Activated T-cell treated with anti-CD3 and anti-CD28 coated beads, Interleukin-2, amount 50 U/mL, for 24 hours (primary cell): ENCODE measurements around the gene CDON.
A peak's percentile ranks its signal among the peaks of the same experiment; 100 is the strongest.
"Not testable (repeated sequence)": the region's sequence is repeated elsewhere in the genome, so short reads cannot be mapped to it uniquely, and the experiment has no call there.

Source experiments
- DNase-seq: peaks from one replicate; pipeline ENCODE4 v3.0.0-alpha.2; 2020
- H3K27ac Mint-ChIP-seq: 2 replicates; pipeline ENCODE4 v1.8.0; 2020; ENCODE audit warnings: mild to moderate bottlenecking, mixed read lengths
- H3K27me3 Mint-ChIP-seq: 2 replicates; pipeline ENCODE4 v1.8.0; 2020; ENCODE audit warnings: mixed read lengths
- H3K36me3 Mint-ChIP-seq: 2 replicates; pipeline ENCODE4 v1.8.0; 2020; ENCODE audit warnings: low read depth, mixed read lengths
- H3K4me1 Mint-ChIP-seq: 2 replicates; pipeline ENCODE4 v1.8.0; 2020; ENCODE audit warnings: low read depth, mixed read lengths
- H3K4me3 Mint-ChIP-seq: 2 replicates; pipeline ENCODE4 v1.8.0; 2020; ENCODE audit warnings: mild to moderate bottlenecking, moderate library complexity, mixed read lengths
- H3K9me3 Mint-ChIP-seq: 2 replicates; pipeline ENCODE4 v1.8.0; 2020; ENCODE audit warnings: mixed read lengths

Gene CDON

GRCh38 chr11:126007238-126007637 lies 55.4 kb downstream of the CDON start:
- Mint-ChIP-seq H3K36me3 (peaks cover 2% of the 10 kb centered on the region), H3K9me3 (no peaks in the 10 kb centered on the region), H3K27ac (no peak overlapping the region), H3K4me1 (peaks cover 5% of the 10 kb centered on the region), H3K4me3 (no peak overlapping the region), H3K27me3 (no peaks in the 10 kb centered on the region)
- no peak for DNase-seq

- no peak overlapping the region for H3K4me3 Mint-ChIP-seq
- no peaks in the 10 kb centered on the region for H3K9me3 Mint-ChIP-seq
- peaks cover 2% of the 10 kb centered on the region for H3K36me3 Mint-ChIP-seq
- DNase-seq = no peak
- no peaks in the 10 kb centered on the region for H3K27me3 Mint-ChIP-seq
- H3K27ac Mint-ChIP-seq = no peak overlapping the region
- H3K4me1 Mint-ChIP-seq = peaks cover 9% of the 10 kb centered on the region
These were observed 56.6 kb downstream of the CDON start for GRCh38 chr11:126006068-126006467.

DNA sequence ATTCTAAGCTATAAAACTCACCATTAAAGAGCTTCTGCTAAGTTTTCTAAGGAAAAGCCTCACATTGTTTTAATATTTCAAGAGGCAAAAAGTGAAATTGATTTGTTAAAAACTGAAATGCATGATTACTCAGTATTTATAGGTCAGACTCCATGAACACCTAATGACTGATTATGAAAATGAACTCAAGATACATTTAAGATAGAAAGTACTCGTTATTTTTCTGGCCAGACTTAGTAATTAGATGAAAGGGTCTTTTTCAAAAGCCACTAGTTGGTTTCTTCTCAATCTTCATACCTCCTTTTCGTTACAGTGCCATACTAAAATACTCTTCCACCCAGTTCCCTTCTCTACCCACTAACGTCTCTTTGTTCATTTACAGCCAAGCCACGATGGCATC lies 60.5 kb downstream of the CDON start:
- Mint-ChIP-seq H3K4me3 (no peak overlapping the region), H3K9me3 (no peaks in the 10 kb centered on the region), H3K27ac (no peak overlapping the region), H3K4me1 (peaks cover 9% of the 10 kb centered on the region), H3K27me3 (no peaks in the 10 kb centered on the region), H3K36me3 (peaks cover 3% of the 10 kb centered on the region)
- DNase-seq = no peak

GRCh38 chr11:125999234-125999880 lies 63.3 kb downstream of the CDON start:
- no peaks in the 10 kb centered on the region for H3K9me3 Mint-ChIP-seq
- DNase-seq = no peak

DNA sequence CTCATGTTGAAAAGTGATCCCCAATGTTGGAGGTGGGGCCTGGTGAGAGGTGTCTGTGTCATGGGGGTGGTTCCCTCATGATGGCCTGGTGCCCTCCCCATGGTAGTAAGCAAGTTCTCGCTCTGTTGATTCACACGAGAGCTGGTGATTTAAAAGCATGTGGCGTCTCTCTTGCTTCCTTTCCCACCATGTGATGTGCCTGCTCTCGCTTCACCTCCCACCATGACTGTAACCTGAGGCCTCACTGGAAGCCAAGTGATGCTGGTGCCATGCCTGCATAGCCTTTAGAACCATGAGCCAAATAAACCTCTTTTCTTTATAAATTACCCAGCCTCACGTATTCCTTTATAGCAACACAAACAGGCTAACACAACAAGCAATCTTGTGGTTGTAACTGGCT lies 64.4 kb downstream of the CDON start:
- Mint-ChIP-seq H3K4me1 (peaks cover 18% of the 10 kb centered on the region), H3K27me3 (no peaks in the 10 kb centered on the region), H3K36me3 (peaks cover 3% of the 10 kb centered on the region), H3K27ac (no peak overlapping the region), H3K9me3 (no peaks in the 10 kb centered on the region), H3K4me3 (no peak overlapping the region)
- no peak for DNase-seq

More at GRCh38 chr11:125999234-125999880, 63.3 kb downstream of the CDON start:
- H3K4me3 Mint-ChIP-seq = no peak overlapping the region
- H3K36me3 Mint-ChIP-seq = peaks cover 5% of the 10 kb centered on the region
- no peaks in the 10 kb centered on the region for H3K27me3 Mint-ChIP-seq
- peaks cover 18% of the 10 kb centered on the region for H3K4me1 Mint-ChIP-seq
- H3K27ac Mint-ChIP-seq = no peak overlapping the region

- H3K27me3 Mint-ChIP-seq = no peaks in the 10 kb centered on the region
- H3K4me3 Mint-ChIP-seq = no peak overlapping the region
- no peak overlapping the region for H3K27ac Mint-ChIP-seq
- H3K4me1 Mint-ChIP-seq = peaks cover 12% of the 10 kb centered on the region
- peak; percentile 37 for DNase-seq
- H3K36me3 Mint-ChIP-seq = peaks cover 3% of the 10 kb centered on the region
- no peaks in the 10 kb centered on the region for H3K9me3 Mint-ChIP-seq
These were observed 67.4 kb downstream of the CDON start for GRCh38 chr11:125995313-125995712.

DNA sequence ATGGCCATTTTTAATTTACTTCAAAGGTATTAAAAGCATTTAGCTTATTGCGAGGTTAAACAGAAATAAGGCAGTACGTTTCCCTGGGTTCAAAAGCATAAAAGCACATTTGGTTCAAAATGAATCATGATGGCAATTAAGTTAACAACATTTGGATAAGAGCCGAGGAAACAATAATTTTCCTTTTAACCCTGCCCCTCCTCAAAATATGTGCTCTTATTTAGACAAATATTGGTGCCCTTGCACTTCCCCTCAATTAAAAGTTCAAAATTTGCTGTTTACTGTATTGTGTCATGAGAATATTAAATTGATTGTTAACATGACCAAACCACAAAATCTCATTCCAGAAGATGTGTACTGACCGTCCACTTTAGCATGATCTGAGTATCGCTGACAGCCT lies 68.2 kb downstream of the CDON start:
- Mint-ChIP-seq H3K27ac (no peak overlapping the region), H3K4me1 (peaks cover 16% of the 10 kb centered on the region), H3K36me3 (peaks cover 3% of the 10 kb centered on the region), H3K9me3 (no peaks in the 10 kb centered on the region), H3K4me3 (no peak overlapping the region), H3K27me3 (no peaks in the 10 kb centered on the region)
- no peak for DNase-seq

- Mint-ChIP-seq H3K4me3 (no peak overlapping the region), H3K36me3 (peaks cover 3% of the 10 kb centered on the region), H3K27ac (no peak overlapping the region), H3K9me3 (no peaks in the 10 kb centered on the region), H3K27me3 (no peaks in the 10 kb centered on the region), H3K4me1 (peaks cover 16% of the 10 kb centered on the region)
- DNase-seq = no peak
These were observed 69.8 kb downstream of the CDON start for GRCh38 chr11:125992893-125993292.

- no peak overlapping the region for H3K4me3 Mint-ChIP-seq
- peaks cover 10% of the 10 kb centered on the region for H3K4me1 Mint-ChIP-seq
- DNase-seq = no peak
- no peaks in the 10 kb centered on the region for H3K27me3 Mint-ChIP-seq
- no peaks in the 10 kb centered on the region for H3K36me3 Mint-ChIP-seq
- H3K9me3 Mint-ChIP-seq = no peaks in the 10 kb centered on the region
- H3K27ac Mint-ChIP-seq = no peak overlapping the region
These were observed 72.4 kb downstream of the CDON start for GRCh38 chr11:125990244-125990643.

- Mint-ChIP-seq H3K27me3 (no peaks in the 10 kb centered on the region), H3K9me3 (no peaks in the 10 kb centered on the region), H3K36me3 (no peaks in the 10 kb centered on the region), H3K27ac (no peak overlapping the region), H3K4me1 (peaks cover 7% of the 10 kb centered on the region), H3K4me3 (no peak overlapping the region)
- DNase-seq = no peak
These were observed 75.5 kb downstream of the CDON start for GRCh38 chr11:125987066-125987641.

GRCh38 chr11:125985956-125986355 lies 76.7 kb downstream of the CDON start:
- not testable (repeated sequence) for H3K4me3 Mint-ChIP-seq, H3K4me1 Mint-ChIP-seq, H3K27me3 Mint-ChIP-seq, H3K9me3 Mint-ChIP-seq, DNase-seq, H3K36me3 Mint-ChIP-seq, H3K27ac Mint-ChIP-seq

DNA sequence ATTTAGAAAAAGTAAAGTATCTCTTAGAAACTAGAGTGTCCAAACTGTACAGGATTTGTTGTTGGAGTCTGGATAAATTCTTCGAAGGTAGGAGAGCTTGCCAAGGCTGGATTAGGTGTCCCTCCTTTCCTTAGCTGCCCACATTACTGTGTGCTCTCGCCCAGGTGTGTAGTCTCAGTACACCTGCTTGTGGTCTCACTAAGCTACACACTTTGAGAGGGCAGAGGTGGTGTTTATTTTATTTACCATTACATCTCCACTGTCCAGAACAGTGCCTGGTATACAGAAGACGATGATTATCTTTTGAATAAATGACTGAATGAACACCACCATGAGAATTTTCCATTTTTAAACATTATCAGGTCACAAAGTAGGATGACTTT lies 80.3 kb downstream of the CDON start:
- Mint-ChIP-seq H3K27ac (no peak overlapping the region), H3K9me3 (no peaks in the 10 kb centered on the region), H3K36me3 (no peaks in the 10 kb centered on the region), H3K4me3 (no peak overlapping the region), H3K4me1 (no peaks in the 10 kb centered on the region), H3K27me3 (no peaks in the 10 kb centered on the region)
- DNase-seq = no peak

DNA sequence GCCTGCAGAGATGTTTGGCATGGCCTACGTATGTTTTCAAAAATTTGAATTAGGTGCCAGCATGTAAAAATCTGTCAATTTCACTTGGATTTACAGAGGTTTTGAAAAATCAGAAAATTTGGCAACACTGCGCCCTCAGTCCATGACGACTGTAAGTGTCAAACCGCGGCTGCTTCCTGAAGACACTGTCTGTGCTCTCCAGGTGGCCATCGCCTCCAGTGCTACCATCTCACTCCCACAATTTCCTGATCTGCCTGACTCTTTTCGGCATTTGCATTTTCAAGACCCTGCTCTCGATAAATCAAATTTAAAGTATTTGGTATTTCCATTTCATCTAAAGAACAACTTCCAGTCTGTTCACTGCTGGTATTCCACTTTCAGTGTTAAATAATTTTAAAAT lies 82.2 kb downstream of the CDON start:
- Mint-ChIP-seq H3K27ac (no peak overlapping the region), H3K36me3 (no peaks in the 10 kb centered on the region), H3K9me3 (no peaks in the 10 kb centered on the region), H3K4me1 (no peaks in the 10 kb centered on the region), H3K27me3 (no peaks in the 10 kb centered on the region), H3K4me3 (no peak overlapping the region)
- DNase-seq = no peak

GRCh38 chr11:125979511-125979910 lies 83.2 kb downstream of the CDON start:
- no peak for DNase-seq
- H3K9me3 Mint-ChIP-seq = no peaks in the 10 kb centered on the region
- no peak overlapping the region for H3K27ac Mint-ChIP-seq
- H3K4me1 Mint-ChIP-seq = no peaks in the 10 kb centered on the region
- no peak overlapping the region for H3K4me3 Mint-ChIP-seq
- no peaks in the 10 kb centered on the region for H3K36me3 Mint-ChIP-seq
- H3K27me3 Mint-ChIP-seq = no peaks in the 10 kb centered on the region

- H3K9me3 Mint-ChIP-seq = no peaks in the 10 kb centered on the region
These were observed 83.8 kb downstream of the CDON start for GRCh38 chr11:125978778-125979407.

More at GRCh38 chr11:125978778-125979407, 83.8 kb downstream of the CDON start:
- no peak for DNase-seq
- H3K27me3 Mint-ChIP-seq = no peaks in the 10 kb centered on the region
- no peaks in the 10 kb centered on the region for H3K36me3 Mint-ChIP-seq
- no peak overlapping the region for H3K27ac Mint-ChIP-seq
- no peak overlapping the region for H3K4me3 Mint-ChIP-seq
- H3K4me1 Mint-ChIP-seq = no peaks in the 10 kb centered on the region
